Stomach (tissue), 4 donors: ENCODE data around the gene SUDS3.

Experiments used
- POLR2AphosphoS5 ChIP-seq, 3 donors: sonication (generic); formaldehyde crosslinking; IDR thresholded peaks; one replicate each; pipeline ENCODE4 v1.6.1; 2016; ENCODE audit warnings: antibody characterized with exemption in 3 of 3
- TF ChIP-seq, protein P1 (sequence below), 7 experiments: fragments of 450-650 bp in 4 of 7; fragments of 200-600 bp in 3 of 7; sonication (generic) in 3 of 7; IDR thresholded peaks; one replicate each; pipeline ENCODE4 v1.5.1; 2016 to 2019; ENCODE audit warnings: antibody characterized with exemption in 7 of 7, control low read depth in 2 of 7, mild to moderate bottlenecking in 1 of 7

DNA sequence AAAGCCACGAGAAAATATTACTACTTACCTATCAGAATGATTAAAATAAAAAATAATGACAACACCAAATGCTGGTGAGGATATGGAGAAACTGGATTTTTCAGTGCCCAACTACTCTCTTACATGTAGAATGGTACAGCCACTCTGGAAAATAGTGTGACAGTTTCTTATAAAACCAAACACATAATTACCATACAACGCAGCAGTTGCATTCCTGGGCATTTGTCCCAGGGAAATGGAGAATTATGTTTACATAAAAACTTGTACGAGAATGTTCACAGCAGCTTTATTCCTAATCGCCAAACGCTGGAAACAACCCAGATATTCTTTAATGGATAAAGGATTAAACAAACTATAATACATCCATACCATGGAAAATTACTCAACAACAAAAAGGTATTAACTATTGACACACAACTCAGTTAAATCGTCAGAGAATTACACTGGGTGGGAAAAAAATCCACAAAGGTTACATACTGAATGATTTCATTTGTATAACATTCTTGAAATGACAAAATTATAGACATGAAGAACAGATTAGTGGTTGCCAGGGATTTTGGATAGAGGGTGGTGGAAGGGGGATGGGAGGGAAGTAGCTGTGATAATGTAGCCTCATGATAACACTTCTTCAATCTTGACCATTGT, 39.0 kb upstream of the SUDS3 start:
- TF ChIP-seq, protein P1, sequence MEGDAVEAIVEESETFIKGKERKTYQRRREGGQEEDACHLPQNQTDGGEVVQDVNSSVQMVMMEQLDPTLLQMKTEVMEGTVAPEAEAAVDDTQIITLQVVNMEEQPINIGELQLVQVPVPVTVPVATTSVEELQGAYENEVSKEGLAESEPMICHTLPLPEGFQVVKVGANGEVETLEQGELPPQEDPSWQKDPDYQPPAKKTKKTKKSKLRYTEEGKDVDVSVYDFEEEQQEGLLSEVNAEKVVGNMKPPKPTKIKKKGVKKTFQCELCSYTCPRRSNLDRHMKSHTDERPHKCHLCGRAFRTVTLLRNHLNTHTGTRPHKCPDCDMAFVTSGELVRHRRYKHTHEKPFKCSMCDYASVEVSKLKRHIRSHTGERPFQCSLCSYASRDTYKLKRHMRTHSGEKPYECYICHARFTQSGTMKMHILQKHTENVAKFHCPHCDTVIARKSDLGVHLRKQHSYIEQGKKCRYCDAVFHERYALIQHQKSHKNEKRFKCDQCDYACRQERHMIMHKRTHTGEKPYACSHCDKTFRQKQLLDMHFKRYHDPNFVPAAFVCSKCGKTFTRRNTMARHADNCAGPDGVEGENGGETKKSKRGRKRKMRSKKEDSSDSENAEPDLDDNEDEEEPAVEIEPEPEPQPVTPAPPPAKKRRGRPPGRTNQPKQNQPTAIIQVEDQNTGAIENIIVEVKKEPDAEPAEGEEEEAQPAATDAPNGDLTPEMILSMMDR (IDR thresholded peaks at IDR 0.05): no peak
- TF ChIP-seq POLR2AphosphoS5 (IDR thresholded peaks at IDR 0.05): peak in 1 of 3 donors; percentile 4
